GM12872 (cell line): ENCODE measurements around the gene MAP7.
A peak's percentile ranks its signal among the peaks of the same experiment; 100 is the strongest.

Experiments used
- CTCF ChIP-seq: IDR thresholded peaks from 3 replicates; pipeline ENCODE4 v1.5.1; 2011; ENCODE audit warnings: low read depth, mild to moderate bottlenecking, low read length, moderate library complexity; ENCODE audit not compliant: insufficient read depth

MAP7 gene

GRCh38 chr6:136591617-136592016 lies 41.4 kb upstream of the MAP7 start:
- TF ChIP-seq CTCF = no peak

- no peak for TF ChIP-seq CTCF
Measured at GRCh38 chr6:136587527-136587926, 37.3 kb upstream of the MAP7 start.

- no peak for TF ChIP-seq CTCF
Measured at GRCh38 chr6:136586295-136586694, 36.1 kb upstream of the MAP7 start.

- TF ChIP-seq CTCF = peak; percentile 37; the same call in 1 of the 3 replicates
Measured at GRCh38 chr6:136582711-136583471, 32.7 kb upstream of the MAP7 start.

GRCh38 chr6:136579800-136580199 lies 29.6 kb upstream of the MAP7 start:
- TF ChIP-seq CTCF = no peak

- TF ChIP-seq CTCF = no peak
Measured at GRCh38 chr6:136576821-136577220, 26.6 kb upstream of the MAP7 start.

GRCh38 chr6:136571496-136571895 lies 21.3 kb upstream of the MAP7 start:
- no peak for TF ChIP-seq CTCF

- no peak for TF ChIP-seq CTCF
Measured at GRCh38 chr6:136571065-136571464, 20.8 kb upstream of the MAP7 start.
